NCI-H345 treated with DMSO at 0.1 percent for 48 hours (cell line): Measurements from ENCODE around the gene LIPC.
A peak's percentile ranks its signal among the peaks of the same experiment; 100 is the strongest.

Experiments used
- DNase-seq: peaks from one replicate; lab custom pipeline; 2025; ENCODE audit not compliant: unreplicated experiment; lab: John Stamatoyannopoulos, UW

The LIPC gene

DNA sequence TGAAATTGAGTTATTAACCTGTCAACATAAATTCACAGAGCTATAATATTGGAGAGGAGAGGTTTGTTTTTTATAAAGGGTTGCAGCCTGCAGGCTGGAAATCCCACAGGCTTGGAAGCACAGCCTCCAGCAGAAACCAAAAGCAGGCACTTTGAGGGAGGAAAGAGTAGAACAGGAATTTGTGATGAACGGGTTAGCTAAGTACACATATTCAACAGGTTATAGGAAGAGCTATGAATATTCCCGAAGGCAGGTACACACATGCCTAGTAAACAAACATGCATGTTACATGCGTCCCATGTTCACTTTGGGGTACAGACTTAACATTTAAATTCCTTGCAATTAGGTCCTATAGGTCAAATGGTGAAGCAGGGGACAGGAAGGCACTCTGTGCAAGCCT lies 25.9 kb upstream of the LIPC start:
- no peak for DNase-seq

DNA sequence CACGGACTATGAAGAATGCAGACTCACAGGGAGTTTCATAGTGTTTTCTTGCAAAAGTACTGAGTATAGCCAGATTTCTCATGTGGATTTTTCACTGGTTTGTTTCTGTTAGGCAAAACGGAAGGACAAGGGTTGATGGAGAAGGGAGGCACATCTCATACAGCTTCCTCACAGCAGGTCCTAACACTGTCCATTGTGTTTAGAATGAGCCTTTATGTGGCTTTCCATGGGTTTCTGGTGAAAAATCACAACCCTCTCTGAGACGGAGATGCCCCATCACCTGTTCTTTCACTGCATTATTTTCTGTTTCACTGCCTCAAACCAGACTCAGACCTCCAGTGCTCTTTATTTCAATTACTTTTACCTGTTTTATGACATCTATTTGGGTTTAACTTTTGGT lies 25.0 kb upstream of the LIPC start:
- DNase-seq, result no peak

DNA sequence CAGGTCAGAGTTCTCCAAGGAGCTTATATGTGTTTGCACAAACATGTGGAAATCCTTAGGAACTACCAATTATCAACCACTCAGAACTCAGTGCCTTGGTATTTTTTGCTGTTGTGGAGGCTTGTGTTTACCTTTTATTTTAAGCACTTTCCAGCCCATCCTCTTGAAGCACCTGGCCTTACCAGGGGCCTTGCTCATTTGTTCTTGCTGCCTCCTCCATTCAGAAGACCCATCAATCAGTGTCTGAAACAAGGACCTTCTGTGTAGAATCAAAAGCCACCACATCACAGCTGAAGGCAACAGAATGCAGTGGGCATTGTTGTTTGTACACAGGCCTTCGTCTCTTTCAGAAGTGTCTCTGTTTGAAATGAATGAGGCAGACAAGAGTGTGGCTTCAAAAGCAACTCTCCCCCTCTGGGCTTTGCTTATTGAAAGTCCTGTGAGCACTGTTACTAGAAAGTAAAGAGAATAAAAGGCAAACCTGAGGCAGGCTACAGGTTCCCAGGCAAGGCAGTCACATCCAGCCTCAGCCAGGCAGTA lies 24.5 kb upstream of the LIPC start:
- peak; percentile 52 for DNase-seq

DNA sequence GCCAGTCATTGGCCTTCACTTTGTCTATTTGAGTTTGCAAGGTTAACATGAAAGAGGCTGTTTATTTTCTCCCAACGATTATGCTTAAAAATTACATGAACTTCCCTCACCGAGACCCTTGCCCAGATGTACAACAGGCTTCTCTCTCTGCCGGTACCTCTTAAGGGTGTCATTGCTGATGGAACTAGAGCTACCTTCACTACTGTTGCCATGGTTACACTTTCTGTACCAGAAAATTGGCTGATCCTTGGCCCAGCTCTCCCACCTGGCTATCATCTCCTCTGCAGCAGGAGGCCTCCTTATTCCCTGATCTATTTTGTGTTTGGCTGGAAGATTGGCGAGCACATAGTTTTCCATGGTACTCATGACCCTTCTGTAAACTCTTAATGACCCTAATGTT lies 24.0 kb upstream of the LIPC start:
- no peak for DNase-seq

DNA sequence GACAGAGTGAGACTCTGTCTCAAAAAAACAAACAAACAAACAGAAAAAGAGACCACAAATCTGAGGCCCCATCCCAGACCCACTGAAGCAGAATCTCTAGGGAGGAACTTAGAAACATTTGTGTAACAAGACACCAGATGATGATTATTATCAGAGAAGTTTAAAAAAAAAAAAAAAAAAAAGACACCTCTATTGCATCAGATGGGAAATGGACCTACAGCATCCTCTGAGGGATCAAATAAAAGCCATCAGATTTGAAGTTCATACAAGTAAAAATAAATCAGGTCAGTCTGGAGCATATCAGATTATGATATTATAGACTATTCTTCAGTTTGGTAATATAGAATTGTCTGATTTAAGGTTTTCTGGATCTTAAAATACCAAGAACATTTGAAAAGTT lies 21.9 kb upstream of the LIPC start:
- no peak for DNase-seq

DNA sequence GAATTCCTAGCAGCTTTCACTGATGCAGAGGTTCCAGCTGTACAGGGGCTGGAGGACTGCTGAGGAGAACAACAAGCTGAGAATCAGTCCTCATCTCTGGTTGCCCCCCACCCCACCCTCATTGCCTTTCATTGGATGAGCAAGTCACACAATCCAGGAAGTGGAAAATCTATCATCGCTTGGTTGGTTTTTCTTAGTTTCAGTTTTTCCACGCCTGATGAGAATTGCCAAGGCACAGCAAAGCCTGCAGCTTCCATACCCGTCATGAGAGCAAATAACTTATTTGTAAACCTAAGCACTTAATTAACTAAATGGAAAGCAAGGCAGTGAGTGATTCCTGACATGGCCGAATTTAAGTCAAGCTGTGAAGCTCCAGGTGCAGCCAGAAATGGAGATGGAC lies 21.4 kb upstream of the LIPC start:
- no peak for DNase-seq

DNA sequence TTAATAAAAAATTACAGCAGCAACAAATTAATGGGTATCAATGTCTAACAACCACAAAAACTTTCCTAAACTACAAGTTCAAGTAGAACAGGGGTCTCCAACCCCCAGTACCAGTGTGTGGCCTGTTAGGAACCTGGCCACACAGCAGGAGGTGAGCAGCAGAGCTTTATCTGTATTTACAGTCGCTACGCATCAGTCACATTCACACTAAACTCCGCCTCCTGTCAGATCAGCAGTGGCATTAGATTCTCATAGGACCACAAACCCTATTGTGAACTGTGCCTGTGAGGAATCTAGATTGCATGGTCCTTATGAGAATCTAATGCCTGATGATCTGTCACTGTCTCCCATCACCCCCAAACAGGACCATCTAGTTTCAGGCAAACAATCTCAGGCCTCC lies 18.5 kb upstream of the LIPC start:
- DNase-seq, result no peak

DNA sequence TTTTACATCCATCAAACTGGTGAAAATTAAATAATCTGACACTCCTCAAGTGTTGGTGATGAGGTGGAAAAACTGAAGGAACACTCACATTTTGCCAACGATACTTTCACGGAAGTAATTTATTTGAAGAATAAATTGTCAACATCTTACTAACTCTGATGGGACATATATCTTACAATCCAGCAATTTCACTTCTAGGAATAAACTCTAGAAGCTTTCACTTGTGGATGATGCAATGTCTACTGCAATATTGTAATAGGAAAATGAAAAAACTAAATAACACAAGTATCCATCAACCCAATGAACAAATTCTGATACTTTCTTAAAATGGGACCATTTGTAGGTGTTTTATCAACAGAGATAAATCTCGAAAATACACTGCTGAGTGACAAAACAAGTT lies 16.2 kb upstream of the LIPC start:
- DNase-seq, result no peak

DNA sequence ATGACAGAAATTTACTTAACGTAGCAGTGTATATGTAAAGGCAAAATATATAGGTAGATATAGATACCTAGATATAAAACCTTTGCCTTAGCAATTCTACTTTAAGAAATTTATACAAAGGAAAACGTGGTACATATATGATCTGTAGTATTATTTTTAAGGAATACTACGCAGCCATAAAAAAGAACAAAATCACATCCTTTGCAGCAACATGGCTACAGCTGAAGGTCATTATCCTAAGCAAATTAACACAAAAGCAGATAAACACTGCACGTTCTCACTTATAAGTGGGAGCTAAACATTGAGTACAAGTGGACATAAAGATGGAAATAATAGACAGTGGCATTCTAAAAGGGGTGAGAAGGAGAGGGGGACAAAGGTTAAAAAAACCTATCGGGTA lies 14.8 kb upstream of the LIPC start:
- no peak for DNase-seq

DNA sequence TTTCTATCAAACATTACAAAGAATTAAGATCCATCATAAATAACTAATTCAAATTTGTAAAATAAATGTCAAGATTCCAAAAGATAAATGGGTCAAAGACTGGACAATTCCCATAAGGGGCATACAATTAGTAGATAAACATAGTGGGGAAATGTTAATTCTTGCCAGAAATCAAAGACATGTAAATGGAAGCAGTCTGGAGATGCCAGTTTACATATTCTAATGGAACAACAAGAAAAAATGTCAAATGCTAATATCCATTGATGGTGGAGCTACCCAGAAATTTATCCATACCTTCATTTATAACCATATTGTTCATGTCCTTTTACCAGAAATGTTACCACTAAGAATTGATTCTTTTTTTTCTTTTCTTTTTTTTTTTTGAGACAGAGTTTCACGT lies 13.7 kb upstream of the LIPC start:
- no peak for DNase-seq

DNA sequence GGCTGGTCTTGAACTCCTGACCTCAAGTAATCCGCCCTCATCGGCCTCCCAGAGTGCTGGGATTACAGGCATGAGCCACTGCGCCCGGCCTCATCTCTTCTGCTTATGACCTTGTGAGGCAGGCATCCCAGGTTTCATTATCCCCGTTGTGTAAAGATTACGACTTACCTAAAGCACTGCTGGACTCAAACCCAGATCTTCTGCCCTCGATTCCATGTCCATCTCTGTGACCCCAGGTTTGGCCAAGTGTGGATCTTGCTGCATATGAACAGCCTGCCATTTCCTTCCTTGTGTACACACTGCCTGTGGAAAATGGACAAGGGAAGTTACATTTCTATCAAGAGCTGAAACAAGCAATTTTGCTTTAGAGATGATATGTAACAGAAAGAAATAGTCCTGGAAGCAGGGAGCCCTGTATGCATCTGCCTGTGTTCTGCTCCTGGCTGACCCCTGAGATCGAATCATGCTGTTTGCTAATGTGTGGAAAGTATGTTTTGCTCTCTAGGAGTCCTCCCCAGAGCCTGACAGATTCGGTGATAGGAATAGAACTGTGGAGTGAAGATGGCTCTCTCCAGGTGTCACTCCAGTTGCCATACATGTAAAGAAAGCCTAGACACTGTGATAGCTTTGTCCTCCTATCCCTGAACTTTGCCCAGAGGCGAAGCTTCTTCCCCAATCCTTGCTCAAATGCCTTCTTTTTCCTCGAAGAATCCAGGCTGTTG lies 11.8 kb upstream of the LIPC start:
- no peak for DNase-seq

DNA sequence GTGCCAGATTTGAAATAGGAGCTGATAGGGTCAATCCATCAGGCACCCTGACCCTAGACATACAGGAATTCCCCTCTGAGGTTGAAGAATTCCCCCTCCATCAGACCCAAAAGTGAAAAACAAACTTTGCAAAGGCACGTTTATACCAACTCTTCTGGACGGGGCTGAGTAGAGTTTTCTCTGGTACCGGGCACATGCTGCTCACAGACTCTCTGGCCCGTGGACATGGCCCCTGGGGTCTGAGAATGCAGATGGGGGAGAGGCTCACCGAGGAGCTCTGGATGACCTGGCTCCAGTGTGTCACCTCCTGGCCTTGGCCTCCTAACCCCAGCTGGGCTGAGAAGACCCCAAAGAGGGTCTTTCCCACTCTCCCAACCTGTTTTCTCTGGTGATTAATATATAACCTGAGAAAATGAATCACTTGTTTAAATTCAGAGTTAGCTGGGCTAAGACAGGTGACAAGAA lies 11.2 kb upstream of the LIPC start:
- no peak for DNase-seq

DNA sequence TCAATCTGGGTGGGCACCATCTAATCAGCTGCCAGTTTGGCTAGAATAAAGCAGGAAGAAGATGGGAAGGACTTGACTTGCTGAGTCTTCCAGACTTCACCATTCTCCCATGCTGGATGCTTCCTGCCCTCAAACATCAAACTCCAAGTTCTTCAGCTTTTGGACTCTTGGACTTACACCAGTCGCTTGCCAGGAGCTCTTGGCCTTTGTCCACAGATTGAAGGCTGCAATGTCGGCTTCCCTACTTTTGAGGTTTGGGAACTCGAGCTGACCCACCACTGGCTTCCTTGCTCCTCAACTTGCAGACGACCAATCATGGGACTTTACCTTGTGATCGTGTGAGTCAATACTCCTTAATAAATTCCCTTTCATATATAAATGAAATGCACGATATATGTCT lies 8.6 kb upstream of the LIPC start:
- DNase-seq, result no peak

DNA sequence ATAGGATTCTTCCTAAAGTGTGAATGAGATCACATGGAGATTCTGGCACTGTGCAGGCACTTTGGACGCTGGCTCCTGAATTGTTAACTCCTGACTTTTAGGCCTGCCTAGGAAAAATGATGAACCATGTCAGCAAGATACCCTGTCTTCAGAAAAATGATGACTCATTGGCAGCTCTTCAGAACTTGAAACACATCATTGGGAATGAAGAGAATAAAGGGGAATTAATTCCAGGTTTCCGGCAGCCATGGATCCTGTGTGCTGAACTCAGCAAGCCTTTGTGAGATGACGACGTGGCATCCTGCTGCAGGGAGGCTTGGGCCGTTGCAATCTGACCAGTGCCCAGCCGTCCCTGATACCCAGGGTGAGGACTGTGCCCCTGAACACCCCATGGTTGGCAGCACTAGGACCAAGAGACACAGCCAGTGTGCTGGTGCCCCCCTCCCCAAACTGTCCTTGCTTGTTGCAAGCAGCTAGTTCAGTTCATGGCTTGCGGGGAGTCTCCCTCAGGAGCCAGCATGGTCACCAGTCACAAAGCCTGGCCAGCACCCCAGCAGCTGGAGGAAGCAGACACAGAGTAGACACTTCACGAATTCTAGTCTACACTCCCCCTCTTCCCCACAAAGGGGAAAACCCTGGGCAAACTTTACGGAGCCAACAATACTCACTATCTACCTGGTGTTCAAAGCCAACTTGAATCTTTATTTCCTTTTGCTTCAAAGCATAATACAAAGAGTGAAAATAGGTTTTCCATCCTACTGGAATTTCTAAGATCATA lies 7.8 kb upstream of the LIPC start:
- no peak for DNase-seq

DNA sequence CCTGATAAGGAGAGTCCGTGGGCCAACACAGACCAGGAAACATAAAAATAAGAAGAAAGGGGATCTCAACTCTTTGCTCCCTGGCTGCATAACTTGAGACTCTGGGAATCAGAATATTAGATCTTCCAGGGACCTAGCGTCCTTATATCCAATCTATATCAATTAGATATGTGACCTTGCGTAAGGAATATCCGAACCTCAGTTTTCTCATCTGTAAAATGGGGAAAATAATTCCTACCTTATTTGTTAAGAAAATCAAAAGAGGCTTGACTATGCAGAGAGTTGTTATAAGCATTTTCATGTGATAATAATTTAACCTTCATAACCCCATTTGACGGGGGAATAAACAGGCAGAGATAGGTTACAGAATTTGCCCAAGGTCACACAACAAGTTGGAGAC lies 7.1 kb upstream of the LIPC start:
- no peak for DNase-seq

DNA sequence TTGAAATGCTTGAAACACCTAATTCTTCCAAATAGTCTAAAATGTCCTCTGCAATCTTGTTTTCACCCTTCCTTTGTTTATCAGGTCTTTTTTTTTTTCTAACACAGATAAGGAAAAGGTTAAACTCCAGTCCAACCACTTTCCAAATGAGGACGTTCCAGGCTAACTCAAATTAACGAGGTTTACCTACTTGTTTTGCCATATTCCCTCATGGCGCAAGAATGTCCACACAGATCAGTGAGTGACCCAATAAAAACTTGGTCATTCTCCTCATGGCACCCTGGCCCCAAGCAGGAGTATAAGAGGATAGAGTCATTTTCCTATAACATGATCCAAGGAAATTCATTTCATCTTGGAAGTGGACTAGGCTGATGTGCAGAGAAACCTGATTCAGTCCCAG lies 6.6 kb upstream of the LIPC start:
- DNase-seq, result no peak

DNA sequence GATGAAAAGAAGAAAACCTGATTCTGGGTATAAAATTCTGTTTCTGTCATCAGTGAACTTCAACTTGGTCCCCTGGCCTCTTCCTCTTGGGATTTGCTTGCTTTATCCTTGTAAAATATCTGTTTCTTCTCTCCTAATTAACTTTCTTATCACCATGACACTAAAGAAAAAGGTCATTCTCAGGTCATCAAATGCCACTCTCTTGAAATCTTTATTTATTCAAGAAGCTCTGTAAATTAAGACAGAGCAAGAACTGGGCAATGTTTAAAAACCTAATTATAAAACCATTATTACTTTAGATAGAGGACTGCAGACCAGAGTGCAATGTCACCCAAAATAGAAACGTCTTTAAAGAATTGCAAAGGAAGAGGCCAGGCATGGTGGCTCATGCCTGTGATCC lies 6.0 kb upstream of the LIPC start:
- DNase-seq, result no peak

DNA sequence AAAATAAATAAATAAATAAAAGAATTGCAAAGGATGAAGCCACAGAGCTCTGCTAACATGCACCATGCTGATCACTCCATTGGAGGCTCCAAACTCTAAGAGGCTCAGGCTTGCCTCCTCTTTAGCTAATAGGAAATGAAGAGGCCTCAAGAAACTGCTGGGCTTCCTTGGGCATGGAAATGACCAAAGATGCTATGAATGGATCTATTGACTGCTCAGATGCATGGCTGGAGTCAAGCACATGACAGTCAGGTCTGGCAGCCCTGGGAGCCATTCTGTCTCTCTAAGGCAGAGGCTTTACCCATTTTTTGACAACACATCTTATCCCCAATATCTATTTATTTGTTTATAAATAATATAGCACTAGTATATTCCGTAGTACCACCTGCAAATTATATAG lies 5.3 kb upstream of the LIPC start:
- DNase-seq, result no peak

DNA sequence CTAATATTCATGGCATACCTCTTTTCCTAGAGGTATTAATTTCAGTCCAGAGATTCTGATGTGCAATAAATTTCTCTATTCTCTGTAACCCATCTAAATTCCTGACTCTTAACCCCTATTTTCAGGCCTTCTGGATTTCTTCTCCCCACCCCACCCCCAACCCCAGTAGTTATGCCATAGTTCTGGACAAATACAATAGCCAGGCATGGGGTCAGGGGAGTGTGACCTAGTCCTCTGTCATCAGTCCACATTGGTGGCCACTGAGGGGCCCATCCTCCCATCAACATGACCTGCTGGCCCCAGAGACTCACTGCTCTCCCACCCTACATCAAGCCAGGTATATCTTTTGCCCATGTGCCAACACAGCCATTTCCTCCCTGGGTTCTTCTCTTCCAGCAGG lies 3.8 kb upstream of the LIPC start:
- DNase-seq, result no peak

DNA sequence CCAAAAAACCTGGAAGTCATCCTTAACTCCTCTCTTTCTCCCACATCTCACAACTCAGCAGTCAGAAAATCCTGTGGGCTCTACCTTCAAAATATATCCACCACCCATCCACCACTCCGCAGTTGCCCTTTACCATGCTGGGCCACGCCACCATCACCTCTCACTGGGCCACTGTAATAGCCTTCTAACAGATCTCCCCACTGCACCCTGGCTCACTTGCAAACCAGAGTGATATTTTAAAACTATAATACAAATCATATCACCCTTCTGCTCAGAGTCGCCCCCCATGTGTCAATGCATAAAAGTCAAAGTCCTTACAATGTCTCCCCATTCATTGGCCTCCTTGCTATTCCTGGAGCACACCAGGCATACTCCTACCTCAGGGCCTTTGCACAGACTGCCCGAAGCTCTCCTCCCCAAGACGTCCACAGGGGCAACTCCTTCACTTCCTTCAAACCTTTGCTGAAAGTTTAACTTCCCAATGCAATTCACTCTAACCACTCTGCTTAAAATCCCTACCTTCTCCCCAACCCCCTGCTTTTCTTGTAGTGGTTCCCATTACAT lies 1.5 kb upstream of the LIPC start:
- DNase-seq, result no peak

DNA sequence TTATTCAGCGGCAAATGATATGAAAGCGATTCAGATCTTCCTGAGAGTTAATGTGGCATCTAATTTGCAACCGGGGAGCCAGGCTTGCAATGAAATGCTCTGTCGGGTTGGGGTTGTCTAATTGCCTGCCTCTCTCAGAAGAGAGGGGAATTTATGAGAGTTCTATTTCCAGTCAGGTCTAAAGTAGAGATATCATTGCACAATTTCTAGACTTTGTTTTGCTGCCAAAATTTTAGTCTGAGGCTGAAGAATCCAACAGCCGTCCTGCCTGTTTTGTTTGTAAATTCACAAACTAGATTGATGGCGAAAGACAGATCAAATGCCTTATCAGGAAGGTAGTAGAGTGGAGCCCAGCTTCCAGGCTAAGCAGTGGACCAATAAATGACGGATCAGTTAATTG lies 610 bp downstream of the LIPC start:
- DNase-seq, result no peak
